Mucosa of rectum (tissue), 2 donors: ENCODE results near the gene SH3TC2.
"Not testable (repeated sequence)": the region's sequence is repeated elsewhere in the genome, so short reads cannot be mapped to it uniquely, and the experiment has no call there.

Experiments
- H3K27ac ChIP-seq, 2 donors: one replicate each; pipeline ENCODE4 v1.7.0; 2013; ENCODE audit warnings: inconsistent platforms in 2 of 2, low read depth in 2 of 2, low read length in 2 of 2
- H3K27me3 ChIP-seq, 2 donors: one replicate each; pipeline ENCODE4 v1.7.0; 2013; ENCODE audit warnings: low read length in 2 of 2; ENCODE audit not compliant: control insufficient read depth in 2 of 2, insufficient read depth in 2 of 2
- H3K36me3 ChIP-seq, 2 donors: one replicate each; pipeline ENCODE4 v1.7.0; 2013; ENCODE audit warnings: low read length in 2 of 2; ENCODE audit not compliant: control insufficient read depth in 2 of 2, insufficient read depth in 2 of 2
- H3K4me1 ChIP-seq, 2 donors: one replicate each; pipeline ENCODE4 v1.7.0; 2013; ENCODE audit warnings: low read length in 2 of 2, mild to moderate bottlenecking in 1 of 2; ENCODE audit not compliant: control insufficient read depth in 2 of 2, insufficient read depth in 2 of 2
- H3K4me3 ChIP-seq, 2 donors: one replicate each; pipeline ENCODE4 v1.7.0; 2013; ENCODE audit warnings: low read length in 2 of 2
- H3K9ac ChIP-seq, 2 donors: one replicate each; pipeline ENCODE4 v1.7.0; 2013; ENCODE audit warnings: low read length in 2 of 2, low read depth in 1 of 2, mild to moderate bottlenecking in 1 of 2
- H3K9me3 ChIP-seq, 2 donors: one replicate each; pipeline ENCODE4 v1.7.0; 2013; ENCODE audit warnings: low read length in 2 of 2; ENCODE audit not compliant: control insufficient read depth in 2 of 2
- donor health status: healthy.
- donor health status: Normal muscosa, but diverticular disease.

SH3TC2 gene

DNA sequence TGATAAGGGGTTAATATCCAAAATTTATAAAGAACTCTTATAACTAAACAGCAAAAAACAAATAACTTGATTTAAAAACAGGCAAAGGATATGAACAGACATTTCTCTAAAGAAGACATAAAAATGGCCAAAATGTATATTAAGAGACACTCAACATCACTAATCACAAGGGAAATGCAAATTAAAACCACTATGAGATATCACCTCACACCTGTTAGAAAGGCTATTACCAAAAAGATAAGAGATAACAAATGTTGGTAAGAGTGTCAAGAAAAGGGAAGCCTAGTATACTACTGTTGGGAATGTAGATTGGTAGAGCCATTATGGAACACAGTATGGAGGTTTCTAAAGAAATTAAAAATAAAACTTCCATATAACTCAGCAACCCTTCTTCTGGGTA, 19.4 kb upstream of the SH3TC2 start:
- H3K9ac ChIP-seq: no peak overlapping the region
- H3K4me3 ChIP-seq: no peak overlapping the region
- H3K27me3 ChIP-seq: no peaks in the 10 kb centered on the region
- no peaks in the 10 kb centered on the region for H3K4me1 ChIP-seq
- H3K27ac ChIP-seq: no peak overlapping the region
- no peaks in the 10 kb centered on the region for H3K36me3 ChIP-seq
- H3K9me3 ChIP-seq: no peaks in the 10 kb centered on the region

DNA sequence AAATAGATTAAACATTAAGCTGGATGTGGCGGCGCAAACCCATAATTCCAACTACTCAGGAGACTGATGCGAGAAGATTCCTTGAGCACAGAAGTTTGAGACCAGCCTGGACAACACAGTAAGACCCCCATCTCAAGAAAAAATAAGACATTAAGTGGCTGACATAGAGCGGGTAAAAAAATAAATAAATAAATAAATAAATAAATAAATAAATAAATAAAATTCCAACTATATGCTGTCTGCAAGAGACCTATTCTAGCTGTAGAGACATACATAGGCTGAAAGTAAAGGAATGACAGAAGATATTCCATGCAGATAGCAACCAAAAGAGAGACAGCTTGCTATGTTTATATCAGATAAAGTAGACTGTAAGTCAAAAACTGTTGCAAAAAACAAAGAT, 17.4 kb upstream of the SH3TC2 start:
- no peaks in the 10 kb centered on the region for H3K4me1 ChIP-seq
- no peaks in the 10 kb centered on the region for H3K9me3 ChIP-seq
- H3K27me3 ChIP-seq: no peaks in the 10 kb centered on the region
- H3K4me3 ChIP-seq: no peak overlapping the region
- H3K9ac ChIP-seq: no peak overlapping the region
- no peaks in the 10 kb centered on the region for H3K36me3 ChIP-seq
- H3K27ac ChIP-seq: no peak overlapping the region

DNA sequence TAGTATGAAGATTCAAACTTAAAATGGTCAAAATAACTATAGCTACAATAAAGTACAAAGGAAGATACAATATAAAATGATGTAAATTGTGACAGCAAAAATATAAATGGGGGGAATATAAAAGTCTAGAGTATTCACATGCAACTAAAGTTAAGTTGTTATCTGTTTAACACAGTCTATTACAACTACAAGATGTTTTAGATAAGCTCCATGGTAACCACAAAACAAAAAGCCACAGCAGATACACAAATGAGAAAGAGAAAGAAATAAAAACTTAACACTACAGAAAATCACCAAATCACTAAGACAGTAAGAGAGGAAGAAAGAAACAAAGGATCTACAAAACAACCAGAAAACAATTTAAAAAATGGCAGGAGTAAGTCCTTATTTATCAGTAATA, 17.0 kb upstream of the SH3TC2 start:
- Histone ChIP-seq H3K27me3 (no peaks in the 10 kb centered on the region), H3K36me3 (no peaks in the 10 kb centered on the region), H3K9me3 (no peaks in the 10 kb centered on the region), H3K9ac (no peak overlapping the region), H3K4me3 (no peak overlapping the region), H3K4me1 (no peaks in the 10 kb centered on the region), H3K27ac (no peak overlapping the region)

DNA sequence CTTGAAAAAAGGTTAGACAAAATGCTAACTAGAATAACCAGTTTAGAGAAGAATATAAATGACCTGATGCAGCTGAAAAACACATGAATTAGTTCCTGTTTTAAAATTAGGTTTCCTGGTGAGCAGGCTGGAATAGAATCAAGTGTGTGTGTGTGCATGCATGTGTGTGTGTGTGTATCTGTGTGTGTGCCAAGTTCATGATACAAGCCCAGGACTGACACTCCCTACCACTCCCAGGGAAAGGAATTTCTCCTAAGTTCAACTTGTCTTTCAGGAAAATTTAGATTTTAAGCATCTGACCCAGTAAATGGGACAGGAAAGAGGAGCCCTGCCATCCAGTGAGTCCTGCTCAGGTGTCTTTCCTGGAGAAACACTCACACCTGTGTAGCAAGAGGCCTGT, 11.2 kb upstream of the SH3TC2 start:
- not testable (repeated sequence) for H3K4me3 ChIP-seq, H3K9ac ChIP-seq, H3K4me1 ChIP-seq, H3K27me3 ChIP-seq, H3K9me3 ChIP-seq, H3K36me3 ChIP-seq
- H3K27ac ChIP-seq: peak overlapping the region; percentile 32 to 57

DNA sequence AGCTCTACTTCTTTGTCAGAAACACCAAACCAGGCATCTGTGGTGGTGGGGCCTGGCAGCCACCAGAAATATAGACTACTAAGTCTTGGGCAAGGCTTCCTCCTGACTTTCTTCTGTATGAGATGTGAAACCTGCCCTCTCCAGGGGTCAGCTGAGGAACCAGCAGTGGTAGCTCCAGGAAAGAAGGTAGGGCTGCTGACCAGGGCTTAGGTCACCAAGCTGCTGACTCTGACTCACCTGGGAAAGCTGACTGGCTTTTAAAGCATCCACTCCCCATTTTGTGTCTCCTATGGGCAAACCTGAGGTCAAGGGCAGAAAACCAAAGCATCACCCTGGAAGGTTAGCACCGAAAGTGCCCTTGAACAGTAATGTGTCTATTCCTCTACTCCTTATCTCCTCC, 10.4 kb upstream of the SH3TC2 start:
- H3K27ac ChIP-seq: no peak overlapping the region
- peaks cover 3 to 4% of the 10 kb centered on the region in 2 donors for H3K4me1 ChIP-seq
- H3K36me3 ChIP-seq: no peaks in the 10 kb centered on the region
- no peak overlapping the region for H3K4me3 ChIP-seq
- H3K27me3 ChIP-seq: no peaks in the 10 kb centered on the region
- H3K9ac ChIP-seq: no peak overlapping the region
- H3K9me3 ChIP-seq: no peaks in the 10 kb centered on the region

DNA sequence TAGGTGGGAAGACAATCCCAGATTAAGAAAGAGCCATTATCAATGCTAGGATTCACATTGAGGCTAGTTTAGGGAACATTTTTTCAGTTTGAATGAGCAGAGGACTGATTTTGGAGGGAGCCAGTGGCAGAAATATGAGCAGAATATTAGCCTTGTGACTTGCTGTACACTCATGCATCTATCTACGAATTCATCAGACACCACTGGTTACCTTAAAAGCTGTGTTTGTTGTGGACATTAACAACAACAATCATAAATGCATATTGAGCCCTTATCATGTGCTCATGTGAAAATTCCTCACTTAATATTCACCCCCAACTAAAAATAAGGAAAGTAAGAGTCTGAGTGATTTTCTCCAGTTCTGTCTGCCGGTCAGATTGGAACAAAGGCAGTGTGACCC, 9.9 kb upstream of the SH3TC2 start:
- H3K9me3 ChIP-seq: no peaks in the 10 kb centered on the region
- no peak overlapping the region for H3K9ac ChIP-seq
- no peak overlapping the region for H3K4me3 ChIP-seq
- H3K27ac ChIP-seq: no peak overlapping the region
- no peaks in the 10 kb centered on the region for H3K27me3 ChIP-seq
- peaks cover 3 to 4% of the 10 kb centered on the region in 2 donors for H3K4me1 ChIP-seq
- H3K36me3 ChIP-seq: no peaks in the 10 kb centered on the region

DNA sequence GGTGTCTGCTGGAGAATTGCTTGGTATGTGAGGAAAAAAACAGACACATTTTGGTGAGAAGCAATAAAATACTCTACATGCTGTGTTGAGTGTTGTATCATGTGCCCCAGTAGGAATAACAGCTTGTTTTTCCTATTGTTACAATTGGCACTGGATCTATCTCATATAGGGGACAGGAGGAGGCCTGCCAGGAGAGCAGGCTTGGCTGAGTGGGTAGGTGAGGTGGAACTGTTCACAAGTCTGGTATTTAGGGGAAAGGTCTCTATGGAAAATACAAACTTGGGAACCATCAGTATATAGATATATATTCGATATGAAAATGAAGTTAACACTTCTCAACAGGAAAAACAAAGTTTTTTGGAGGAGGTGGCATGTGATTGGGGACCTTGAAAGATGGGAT, 9.5 kb upstream of the SH3TC2 start:
- no peaks in the 10 kb centered on the region for H3K36me3 ChIP-seq
- H3K27me3 ChIP-seq: no peaks in the 10 kb centered on the region
- H3K9me3 ChIP-seq: no peaks in the 10 kb centered on the region
- H3K27ac ChIP-seq: no peak overlapping the region
- H3K4me3 ChIP-seq: no peak overlapping the region
- H3K4me1 ChIP-seq: peaks cover 3 to 4% of the 10 kb centered on the region in 2 donors
- H3K9ac ChIP-seq: no peak overlapping the region

DNA sequence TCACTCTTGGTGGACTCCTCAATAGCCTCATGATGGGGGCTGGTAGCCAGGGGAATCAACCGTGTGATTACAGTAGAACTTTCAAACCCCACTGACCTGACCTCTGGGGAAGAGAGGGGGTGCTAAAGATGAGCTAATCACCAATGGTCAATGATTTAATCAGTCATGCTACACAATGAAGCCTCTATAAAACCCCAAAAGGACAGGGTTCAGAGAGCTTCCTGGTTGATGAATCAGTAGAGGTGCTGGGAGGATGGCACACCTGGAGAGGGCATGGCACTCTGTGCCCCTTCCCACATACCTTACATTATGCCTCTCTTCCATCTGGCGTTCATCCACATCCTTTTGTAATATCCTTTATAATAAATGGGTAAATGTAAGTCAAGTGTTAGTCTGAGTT, 8.9 kb upstream of the SH3TC2 start:
- Histone ChIP-seq H3K4me3 (no peak overlapping the region), H3K27ac (no peak overlapping the region), H3K27me3 (no peaks in the 10 kb centered on the region)

DNA sequence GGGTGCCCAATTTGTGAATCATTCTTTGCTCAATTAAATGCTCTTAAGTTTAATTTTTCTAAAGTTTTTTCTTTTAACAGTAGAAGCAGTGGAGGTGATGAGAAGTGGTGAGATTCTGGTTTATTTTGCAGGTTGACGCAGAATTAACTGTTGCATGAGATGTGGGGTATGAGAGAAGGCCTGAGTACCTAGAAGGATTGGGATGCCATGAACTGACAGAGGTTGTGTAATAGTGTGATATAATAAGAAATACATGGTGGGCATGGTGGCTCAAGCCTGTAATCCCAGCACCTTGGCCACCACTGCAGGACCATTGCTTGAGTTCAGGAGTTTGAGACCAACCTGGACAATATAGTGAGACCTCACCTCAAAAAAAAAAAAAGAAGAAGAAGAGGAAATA, 8.4 kb upstream of the SH3TC2 start:
- no peaks in the 10 kb centered on the region for H3K36me3 ChIP-seq
- H3K4me1 ChIP-seq: peaks cover 3 to 4% of the 10 kb centered on the region in 2 donors
- no peaks in the 10 kb centered on the region for H3K9me3 ChIP-seq
- H3K4me3 ChIP-seq: no peak overlapping the region
- no peak overlapping the region for H3K27ac ChIP-seq
- no peak overlapping the region for H3K9ac ChIP-seq
- H3K27me3 ChIP-seq: no peaks in the 10 kb centered on the region

More for the DNA sequence above, 8.9 kb upstream of the SH3TC2 start:
- Histone ChIP-seq H3K4me1 (peaks cover 3 to 4% of the 10 kb centered on the region in 2 donors), H3K36me3 (no peaks in the 10 kb centered on the region), H3K9ac (no peak overlapping the region), H3K9me3 (no peaks in the 10 kb centered on the region)

DNA sequence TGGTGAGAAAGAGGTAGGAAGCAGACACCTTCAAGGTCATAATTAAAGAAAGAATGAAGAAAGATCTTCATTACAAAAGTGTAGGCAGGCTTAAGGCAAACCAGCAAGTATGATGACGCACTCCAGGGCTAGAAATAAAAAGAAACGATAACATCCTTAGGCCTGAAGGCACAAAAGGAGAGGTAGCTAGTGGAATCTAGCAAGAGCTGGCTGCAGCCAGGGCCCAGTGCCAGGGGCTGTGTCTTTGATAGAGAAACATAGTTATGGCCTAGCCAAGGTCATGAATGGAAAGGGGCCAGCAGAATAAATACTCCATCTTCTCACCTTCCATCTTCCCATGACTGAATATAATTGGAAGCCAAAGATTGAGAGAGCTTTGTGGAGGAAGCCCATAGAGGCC, 6.8 kb upstream of the SH3TC2 start:
- H3K4me3 ChIP-seq: no peak overlapping the region
- no peaks in the 10 kb centered on the region for H3K27me3 ChIP-seq
- H3K9me3 ChIP-seq: no peaks in the 10 kb centered on the region
- H3K27ac ChIP-seq: no peak overlapping the region
- peaks cover 3 to 4% of the 10 kb centered on the region in 2 donors for H3K4me1 ChIP-seq
- no peak overlapping the region for H3K9ac ChIP-seq
- H3K36me3 ChIP-seq: no peaks in the 10 kb centered on the region

DNA sequence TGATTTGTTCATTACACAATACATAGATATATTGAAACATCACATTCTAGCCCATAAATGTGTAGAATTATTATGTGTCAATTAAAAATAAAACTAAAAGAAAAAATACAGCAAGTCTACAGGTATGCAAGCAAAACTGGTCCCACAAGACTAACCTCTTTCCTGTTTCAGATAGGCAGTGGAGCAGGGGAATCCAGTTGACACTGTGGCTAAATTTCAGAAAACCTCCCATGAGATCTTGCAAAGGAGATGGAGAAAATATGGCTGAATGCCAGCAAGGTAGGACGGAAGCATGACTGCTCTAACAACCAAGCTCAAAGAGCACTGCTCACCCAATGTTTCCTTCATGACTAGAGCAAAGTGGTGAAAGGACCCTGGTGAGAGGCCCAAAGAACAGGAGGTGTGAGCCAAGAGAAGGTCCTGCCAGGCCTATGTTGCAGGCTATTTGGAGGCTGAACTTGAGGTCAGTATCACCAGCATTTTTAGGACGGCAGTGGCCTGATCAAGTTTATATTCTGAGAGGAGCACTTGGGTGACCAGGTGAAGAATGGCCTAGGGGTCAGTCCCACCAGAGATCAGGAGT, 1.1 kb upstream of the SH3TC2 start:
- H3K9me3 ChIP-seq: no peaks in the 10 kb centered on the region
- no peak overlapping the region for H3K9ac ChIP-seq
- H3K4me1 ChIP-seq: peaks cover 15 to 28% of the 10 kb centered on the region in 2 donors
- no peak overlapping the region for H3K27ac ChIP-seq
- H3K36me3 ChIP-seq: no peaks in the 10 kb centered on the region
- no peak overlapping the region for H3K4me3 ChIP-seq
- H3K27me3 ChIP-seq: no peaks in the 10 kb centered on the region
